ENCODE results near the gene PTPRCAP. TPM values are rescaled to one million over a fixed set of nuclear protein-coding genes. Genes with fewer than 3 reads are reported as not detected.

The PTPRCAP gene
- total RNA-seq, 1 experiment from 2014 or later, result 0.56 TPM

DNA sequence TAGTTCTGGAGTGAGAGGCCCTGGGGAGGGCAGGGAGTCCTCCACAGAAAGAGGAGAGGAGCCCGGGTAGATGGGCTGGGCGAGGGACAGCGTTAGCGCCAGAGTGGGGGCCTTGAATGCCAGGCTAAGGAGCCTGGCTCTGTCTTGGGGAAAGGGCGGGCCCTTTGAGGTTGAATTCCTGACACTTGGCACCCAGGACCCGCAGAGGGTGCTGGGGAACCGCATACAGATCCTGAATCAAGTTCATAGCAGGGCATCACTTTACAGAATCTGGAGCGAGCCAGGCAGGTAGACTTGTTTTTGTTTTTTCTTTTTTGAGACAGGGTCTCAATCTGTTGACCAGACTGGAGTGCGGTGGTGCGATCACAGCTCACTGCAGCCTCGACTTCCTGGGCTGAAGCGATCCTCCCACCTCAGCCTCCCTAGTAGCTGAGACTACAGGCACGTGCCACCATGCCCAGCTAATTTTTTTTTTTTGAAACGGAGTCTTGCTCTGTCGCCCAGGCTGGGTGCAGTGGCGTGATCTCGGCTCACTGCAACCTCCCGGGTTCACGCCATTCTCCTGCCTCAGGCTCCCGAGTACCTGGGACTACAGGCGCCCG, 16.0 kb downstream of the PTPRCAP start:
- Histone ChIP-seq H3K4me3 (ENCODE audit: low read depth, low read length, poor library complexity, severe bottlenecking) (peak overlapping the region; percentile 51), H3K4me1 (ENCODE audit: insufficient read depth, low read length, poor library complexity, severe bottlenecking) (peaks cover 21% of the 10 kb centered on the region), H3K27me3 (replicated peaks; ENCODE audit: insufficient read depth, low read depth, low read length, poor library complexity) (no peaks in the 10 kb centered on the region), H3K36me3 (ENCODE audit: insufficient read depth, low read length, poor library complexity, severe bottlenecking) (no peaks in the 10 kb centered on the region), H3K9me3 (ENCODE audit: low read depth, low read length, poor library complexity, severe bottlenecking) (no peaks in the 10 kb centered on the region), H3K27ac (ENCODE audit: low read depth, low read length, poor library complexity, severe bottlenecking) (no peak overlapping the region)
- TF ChIP-seq EZH2 (IDR thresholded peaks at IDR 0.05; ENCODE audit: borderline replicate concordance, low read depth, low read length, poor library complexity, severe bottlenecking) (no peak), CTCF (conservative IDR thresholded peaks at IDR 0.05; ENCODE audit: low read depth, low read length) (no peak)
- BruUV-seq (replicated peaks), result no TSS peak
- no peak for DNase-seq (ENCODE audit: low spot score)
- intact Hi-C loops (cut with micrococcal nuclease; ENCODE audit: unreplicated experiment), result no loop called here
- ChIA-PET CTCF (interaction anchor here (1.0 kb wide), 1 partner anchor 70 kb away, joined by 3 read pairs; no protein-coding TSS in a partner anchor), POLR2A (ENCODE audit: low non-redundant PET) (interaction anchor here (0.6 kb wide), 1 partner anchor 1537 kb away, joined by 3 read pairs; no protein-coding TSS in a partner anchor)

DNA sequence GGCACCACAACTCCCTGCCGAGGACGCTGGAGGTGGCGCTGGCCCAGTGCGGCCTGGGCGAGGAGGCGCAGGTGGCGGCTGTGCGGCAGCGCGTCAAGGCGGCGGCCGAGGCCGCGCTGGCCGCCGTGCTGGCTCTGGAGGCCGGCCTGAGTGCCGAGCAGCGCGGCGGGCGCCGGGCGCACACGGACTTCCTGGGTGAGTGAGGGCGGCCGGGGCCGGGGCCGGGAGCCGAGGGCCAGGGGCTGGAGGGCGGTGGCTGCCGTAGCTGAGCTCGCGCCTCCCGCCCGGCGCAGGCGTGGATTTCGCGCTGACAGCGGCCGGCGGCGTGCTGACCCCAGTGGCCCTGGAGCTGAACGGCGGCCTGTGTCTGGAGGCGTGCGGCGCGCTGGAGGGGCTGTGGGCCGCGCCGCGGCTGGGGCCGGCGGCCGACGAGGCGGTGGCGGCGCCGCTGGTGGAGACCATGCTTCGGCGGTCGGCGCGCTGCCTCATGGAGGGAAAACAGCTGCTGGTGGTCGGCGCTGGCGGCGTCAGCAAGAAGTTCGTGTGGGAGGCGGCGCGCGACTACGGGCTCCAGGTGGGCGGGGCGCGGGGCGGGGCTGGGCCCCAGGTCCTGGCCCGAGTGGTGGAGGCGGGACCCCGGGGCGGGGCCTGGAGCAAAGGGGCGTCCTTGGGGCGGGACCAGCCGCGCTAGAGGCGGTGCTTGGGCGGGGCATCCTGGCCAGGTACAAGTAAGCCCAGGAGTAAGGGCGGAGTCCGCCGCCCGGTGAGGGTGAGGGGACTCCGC, 16.6 kb downstream of the PTPRCAP start:
- H3K27ac ChIP-seq (ENCODE audit: low read depth, low read length, poor library complexity, severe bottlenecking), result peak overlapping the region; percentile 76
- BruUV-seq (replicated peaks), result TSS peak; percentile 41
- ChIA-PET POLR2A (ENCODE audit: low non-redundant PET) (interaction anchor here (0.6 to 0.7 kb wide), 3 partner anchors 20 to 1536 kb away, joined by 3 to 8 read pairs (median 7); no protein-coding TSS in a partner anchor), CTCF (interaction anchor here (0.6 to 1.0 kb wide), 2 partner anchors 69 to 209 kb away, joined by 3 to 4 read pairs; partner anchors contain the start of gene NUDT8)
- TF ChIP-seq CTCF (conservative IDR thresholded peaks at IDR 0.05; ENCODE audit: low read depth, low read length) (no peak), EZH2 (IDR thresholded peaks at IDR 0.05; ENCODE audit: borderline replicate concordance, low read depth, low read length, poor library complexity, severe bottlenecking) (no peak)
- no peaks in the 10 kb centered on the region for H3K36me3 ChIP-seq (ENCODE audit: insufficient read depth, low read length, poor library complexity, severe bottlenecking)
- intact Hi-C loops (cut with micrococcal nuclease; ENCODE audit: unreplicated experiment), result no loop called here
- H3K4me3 ChIP-seq (ENCODE audit: low read depth, low read length, poor library complexity, severe bottlenecking), result peak overlapping the region; percentile 51
- DNase-seq (ENCODE audit: low spot score), result peak; percentile 96
- H3K9me3 ChIP-seq (ENCODE audit: low read depth, low read length, poor library complexity, severe bottlenecking), result no peaks in the 10 kb centered on the region
- no peaks in the 10 kb centered on the region for H3K27me3 ChIP-seq (replicated peaks; ENCODE audit: insufficient read depth, low read depth, low read length, poor library complexity)
- H3K4me1 ChIP-seq (ENCODE audit: insufficient read depth, low read length, poor library complexity, severe bottlenecking), result peaks cover 28% of the 10 kb centered on the region

DNA sequence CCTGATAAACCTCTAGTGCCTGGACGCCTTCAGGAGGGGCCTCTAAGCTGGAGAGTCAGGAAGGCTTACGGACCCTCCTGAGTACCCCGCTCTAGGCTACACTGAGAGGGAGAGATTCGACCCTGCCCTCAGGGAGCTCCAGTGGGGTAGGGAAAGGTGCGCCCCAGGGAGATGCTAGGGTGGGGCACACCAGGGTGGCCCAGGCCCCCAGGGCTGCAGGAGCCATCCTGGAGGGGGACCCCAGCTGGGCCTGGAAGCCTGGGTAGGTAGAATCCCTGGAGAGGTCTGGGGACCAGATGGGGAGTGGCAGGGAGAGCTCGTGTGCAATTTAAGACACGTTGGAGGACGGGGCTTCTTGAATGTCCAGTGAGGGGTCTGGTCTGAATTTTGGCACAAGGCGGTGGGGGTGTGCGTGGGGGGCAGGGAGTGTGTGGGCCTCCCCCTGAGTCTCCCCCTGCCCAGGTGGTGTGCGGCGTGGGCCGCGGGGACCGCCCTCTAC, 17.3 kb downstream of the PTPRCAP start:
- ChIA-PET POLR2A (ENCODE audit: low non-redundant PET) (no interaction called here), CTCF (no interaction called here)
- DNase-seq (ENCODE audit: low spot score), result no peak
- Histone ChIP-seq H3K36me3 (ENCODE audit: insufficient read depth, low read length, poor library complexity, severe bottlenecking) (no peaks in the 10 kb centered on the region), H3K9me3 (ENCODE audit: low read depth, low read length, poor library complexity, severe bottlenecking) (no peaks in the 10 kb centered on the region), H3K4me3 (ENCODE audit: low read depth, low read length, poor library complexity, severe bottlenecking) (peak overlapping the region; percentile 51), H3K27me3 (replicated peaks; ENCODE audit: insufficient read depth, low read depth, low read length, poor library complexity) (no peaks in the 10 kb centered on the region), H3K4me1 (ENCODE audit: insufficient read depth, low read length, poor library complexity, severe bottlenecking) (peaks cover 33% of the 10 kb centered on the region), H3K27ac (ENCODE audit: low read depth, low read length, poor library complexity, severe bottlenecking) (peak overlapping the region; percentile 76)
- BruUV-seq (replicated peaks), result no TSS peak
- intact Hi-C loops (cut with micrococcal nuclease; ENCODE audit: unreplicated experiment), result no loop called here
- TF ChIP-seq EZH2 (IDR thresholded peaks at IDR 0.05; ENCODE audit: borderline replicate concordance, low read depth, low read length, poor library complexity, severe bottlenecking), result no peak
- no peak for TF ChIP-seq CTCF (conservative IDR thresholded peaks at IDR 0.05; ENCODE audit: low read depth, low read length)
